Inferior parietal cortex (tissue), 1 donor: ENCODE measurements around the gene EIF4G3.
A peak's percentile ranks its signal among the peaks of the same experiment; 100 is the strongest.
"Not testable (repeated sequence)": the region's sequence is repeated elsewhere in the genome, so short reads cannot be mapped to it uniquely, and the experiment has no call there.

Experiments used
- DNase-seq: peaks from one replicate; pipeline ENCODE4 v3.0.0-alpha.2; 2016; ENCODE audit errors: extremely low spot score

EIF4G3 gene

GRCh38 chr1:21176586-21177555 lies at the start of gene EIF4G3:
Gene EIF4G3 (minus strand): TSS chr1:21176897. CDS start chr1:21002742, 174,155 bp downstream.
- DNase-seq = peak; percentile 100

GRCh38 chr1:21225065-21225464 lies 48.4 kb upstream of the EIF4G3 start:
- DNase-seq = no peak

- peak; percentile 75 for DNase-seq
Measured at GRCh38 chr1:21220815-21221214, 44.1 kb upstream of the EIF4G3 start.

- DNase-seq = no peak
Measured at GRCh38 chr1:21219674-21220073, 43.0 kb upstream of the EIF4G3 start.

- DNase-seq = no peak
Measured at GRCh38 chr1:21217812-21218596, 41.3 kb upstream of the EIF4G3 start.

- DNase-seq = peak; percentile 49
Measured at GRCh38 chr1:21216835-21217811, 40.4 kb upstream of the EIF4G3 start.

- no peak for DNase-seq
Measured at GRCh38 chr1:21212126-21212525, 35.4 kb upstream of the EIF4G3 start.

- DNase-seq = not testable (repeated sequence)
Measured at GRCh38 chr1:21208137-21208700, 31.5 kb upstream of the EIF4G3 start.

- DNase-seq = no peak
Measured at GRCh38 chr1:21206117-21206516, 29.4 kb upstream of the EIF4G3 start.

- DNase-seq = no peak
Measured at GRCh38 chr1:21205416-21205815, 28.7 kb upstream of the EIF4G3 start.

- no peak for DNase-seq
Measured at GRCh38 chr1:21201650-21202049, 25.0 kb upstream of the EIF4G3 start.

GRCh38 chr1:21201238-21201637 lies 24.5 kb upstream of the EIF4G3 start:
- not testable (repeated sequence) for DNase-seq

GRCh38 chr1:21200767-21201166 lies 24.1 kb upstream of the EIF4G3 start:
- no peak for DNase-seq

GRCh38 chr1:21198929-21199328 lies 22.2 kb upstream of the EIF4G3 start:
- no peak for DNase-seq

- DNase-seq = peak; percentile 27
Measured at GRCh38 chr1:21192871-21193270, 16.2 kb upstream of the EIF4G3 start.

- DNase-seq = no peak
Measured at GRCh38 chr1:21192284-21192683, 15.6 kb upstream of the EIF4G3 start.

GRCh38 chr1:21190771-21191170 lies 14.1 kb upstream of the EIF4G3 start:
- not testable (repeated sequence) for DNase-seq

GRCh38 chr1:21189906-21190500 lies 13.3 kb upstream of the EIF4G3 start:
- DNase-seq = no peak

- DNase-seq = no peak
Measured at GRCh38 chr1:21189421-21189820, 12.7 kb upstream of the EIF4G3 start.

- DNase-seq = no peak
Measured at GRCh38 chr1:21188235-21188634, 11.5 kb upstream of the EIF4G3 start.
